ENCODE results near the gene CYP27B1. TPM values are rescaled to one million over a fixed set of nuclear protein-coding genes. Genes with fewer than 3 reads are reported as not detected.

CYP27B1 gene
- total RNA-seq, 3 donors from 2014 or later = 0.33 to 2.2 (median 0.48) TPM

- Histone ChIP-seq H3K36me3 (no peaks in the 10 kb centered on the region), H3K4me1 (peaks cover 0 to 6% of the 10 kb centered on the region in 2 donors), H3K27ac (no peak overlapping the region), H3K9me3 (no peaks in the 10 kb centered on the region), H3K4me3 (no peak overlapping the region), H3K27me3 (peaks cover 0 to 5% of the 10 kb centered on the region in 2 donors)
- intact Hi-C loops (cut with DNase I; ENCODE audit: low total_unique reads) = no loop called here
- no peak for DNase-seq (ENCODE audit: low spot score in 2 of 2)
- TF ChIP-seq CTCF (IDR thresholded peaks at IDR 0.05) = no peak
- TF ChIP-seq POLR2AphosphoS5 (IDR thresholded peaks at IDR 0.05) = no peak
- no peak for TF ChIP-seq POLR2A (IDR thresholded peaks at IDR 0.05)
Observed at GRCh38 chr12:57758552-57759359, 8.1 kb downstream of the CYP27B1 start.

- no peak overlapping the region for H3K4me3 ChIP-seq
- H3K27ac ChIP-seq = no peak overlapping the region
- peaks cover 0 to 9% of the 10 kb centered on the region in 2 donors for H3K4me1 ChIP-seq
- intact Hi-C loops (cut with DNase I; ENCODE audit: low total_unique reads) = no loop called here
- DNase-seq (ENCODE audit: low spot score in 2 of 2) = no peak
- TF ChIP-seq POLR2AphosphoS5 (IDR thresholded peaks at IDR 0.05) (no peak), POLR2A (IDR thresholded peaks at IDR 0.05) (no peak), CTCF (IDR thresholded peaks at IDR 0.05) (no peak)
- H3K36me3 ChIP-seq = no peaks in the 10 kb centered on the region
- no peaks in the 10 kb centered on the region for H3K9me3 ChIP-seq
- H3K27me3 ChIP-seq = no peaks in the 10 kb centered on the region
Observed at GRCh38 chr12:57757771-57758170, 9.1 kb downstream of the CYP27B1 start.

- H3K4me1 ChIP-seq = peaks cover 0 to 12% of the 10 kb centered on the region in 2 donors
- H3K27me3 ChIP-seq = no peaks in the 10 kb centered on the region
- H3K27ac ChIP-seq = no peak overlapping the region
- peak overlapping the region; percentile 58 to 92 (median 84) for H3K4me3 ChIP-seq
- TF ChIP-seq CTCF (IDR thresholded peaks at IDR 0.05) (peak in 1 of 3 donors; percentile 26), POLR2A (IDR thresholded peaks at IDR 0.05) (no peak)
- H3K36me3 ChIP-seq = no peaks in the 10 kb centered on the region
- no peaks in the 10 kb centered on the region for H3K9me3 ChIP-seq
- DNase-seq (ENCODE audit: low spot score in 2 of 2) = no peak
- intact Hi-C loops (cut with DNase I; ENCODE audit: low total_unique reads) = no loop called here
Observed at GRCh38 chr12:57756406-57757341, 10.2 kb downstream of the CYP27B1 start.

- no peak for DNase-seq (ENCODE audit: low spot score in 2 of 2)
- H3K27ac ChIP-seq = peak overlapping the region; percentile 79 to 87
- intact Hi-C loops (cut with DNase I; ENCODE audit: low total_unique reads) = no loop called here
Observed at GRCh38 chr12:57755454-57756372, 11.2 kb downstream of the CYP27B1 start.

More at GRCh38 chr12:57755454-57756372, 11.2 kb downstream of the CYP27B1 start:
- H3K9me3 ChIP-seq = no peaks in the 10 kb centered on the region
- no peaks in the 10 kb centered on the region for H3K27me3 ChIP-seq
- TF ChIP-seq CTCF (IDR thresholded peaks at IDR 0.05) = no peak
- TF ChIP-seq POLR2A (IDR thresholded peaks at IDR 0.05) = no peak
- TF ChIP-seq POLR2AphosphoS5 (IDR thresholded peaks at IDR 0.05) = no peak
- peak overlapping the region; percentile 58 to 92 (median 84) for H3K4me3 ChIP-seq
- peaks cover 0 to 18% of the 10 kb centered on the region in 2 donors for H3K4me1 ChIP-seq
- H3K36me3 ChIP-seq = no peaks in the 10 kb centered on the region

All from breast epithelium (tissue), 4 donors.